SU-DHL-6 (cell line): ENCODE results near the gene UNC45A.

Experiments used
- CTCF ChIP-seq: fragments of 200-600 bp; sonication (generic); IDR thresholded peaks from one replicate; pipeline ENCODE4 v1.5.1; 2017; ENCODE audit warnings: antibody characterized with exemption, mild to moderate bottlenecking, low read length, moderate library complexity; ENCODE audit not compliant: insufficient read depth, poor library complexity, severe bottlenecking
- EZH2phosphoT487 ChIP-seq: fragments of 200-600 bp; sonication (generic), shearing (Covaris generic); conservative IDR thresholded peaks from 2 replicates; pipeline ENCODE4 v1.6.1; 2018; ENCODE audit warnings: mild to moderate bottlenecking, antibody characterized with exemption, low read length, moderate library complexity, mixed read lengths

- TF ChIP-seq CTCF (no peak), EZH2phosphoT487 (no peak)
These were observed 51.9 kb downstream of the UNC45A start for GRCh38 chr15:90986790-90987507.
